Esophagus muscularis mucosa (tissue), 4 donors: ENCODE measurements around the gene HAGHL. TPM values are rescaled to one million over a fixed set of nuclear protein-coding genes. Genes with fewer than 3 reads are reported as not detected.

Experiments used
- DNase-seq: peaks from one replicate; pipeline ENCODE4 v3.0.0-alpha.2; 2017; ENCODE audit errors: extremely low spot score
- H3K27ac ChIP-seq, 4 donors: fragments of 200-600 bp; sonication (generic); replicated peaks in 1 of 4; 1 replicate in 3 of 4; 2 replicates in 1 of 4; pipeline ENCODE4 v1.5.1; 2016 to 2019; ENCODE audit warnings: mild to moderate bottlenecking in 1 of 4
- H3K27me3 ChIP-seq, 4 donors: fragments of 200-600 bp; sonication (generic); one replicate each; pipeline versions ENCODE4 v1.5.1 to v1.6.0; 2016 to 2019
- H3K36me3 ChIP-seq, 4 donors: fragments of 200-600 bp; sonication (generic); one replicate each; pipeline ENCODE4 v1.5.1; 2016 to 2019
- H3K4me1 ChIP-seq, 4 donors: fragments of 200-600 bp; sonication (generic); one replicate each; pipeline ENCODE4 v1.5.1; 2016 to 2019
- H3K4me3 ChIP-seq, 4 donors: fragments of 200-600 bp; sonication (generic); 1 replicate in 2 of 4; 2 replicates in 2 of 4; pipeline ENCODE4 v1.5.1; 2016 to 2019; ENCODE audit warnings: mild to moderate bottlenecking in 4 of 4, moderate library complexity in 1 of 4
- H3K9me3 ChIP-seq, 4 donors: fragments of 200-600 bp; sonication (generic); 1 replicate in 3 of 4; 2 replicates in 1 of 4; pipeline ENCODE4 v1.5.1; 2016 to 2019
- CTCF ChIP-seq, 3 experiments: fragments of 200-600 bp in 2 of 3; fragments of 450-650 bp in 1 of 3; sonication (generic) in 2 of 3; IDR thresholded peaks; one replicate each; pipeline ENCODE4 v1.5.1; 2017 to 2019; ENCODE audit warnings: antibody characterized with exemption in 3 of 3, mild to moderate bottlenecking in 2 of 3, moderate library complexity in 1 of 3
- EP300 ChIP-seq: sonication (generic); formaldehyde crosslinking; IDR thresholded peaks from one replicate; pipeline ENCODE4 v1.6.1; 2017; ENCODE audit warnings: antibody characterized with exemption
- POLR2A ChIP-seq: fragments of 450-650 bp; IDR thresholded peaks from one replicate; pipeline ENCODE4 v1.6.1; 2017; ENCODE audit warnings: antibody characterized with exemption, moderate library complexity, mild to moderate bottlenecking, low read depth
- POLR2AphosphoS5 ChIP-seq, 2 donors: sonication (generic); formaldehyde crosslinking; IDR thresholded peaks; one replicate each; pipeline ENCODE4 v1.6.1; 2017; ENCODE audit warnings: antibody characterized with exemption in 2 of 2
- WGBS: methylation state at CpG from one replicate; pipeline ENCODE4 v1.1.5; 2018; 5-methylcytosine and 5-hydroxymethylcytosine counted together
- intact Hi-C: fragments of 100-400 bp; cut with DNase I; formaldehyde crosslinking; loops from one replicate; pipeline ENCODE4 v1.15.1; 2023
- total RNA-seq, 4 donors: library from RNA; depleted of rRNA; stranded (reverse); fragments of >200 nt; gene quantifications; one replicate each; pipeline versions ENCODE4 v1.1.0 to v1.2.1, GENCODE V29; 2016

HAGHL gene
- total RNA-seq, 4 donors from 2014 or later, result 1.7 to 5.6 (median 4.5) TPM

GRCh38 chr16:682493-683395, 44.2 kb upstream of the HAGHL start:
- peak overlapping the region in 3 of 4 donors; percentile 72 to 80 (median 80) for H3K4me3 ChIP-seq
- no peaks in the 10 kb centered on the region for H3K9me3 ChIP-seq
- H3K27me3 ChIP-seq, result no peaks in the 10 kb centered on the region
- peaks cover 55 to 78% (median 64%) of the 10 kb centered on the region in 4 donors for H3K4me1 ChIP-seq
- peaks cover 21 to 49% (median 39%) of the 10 kb centered on the region in 4 donors for H3K36me3 ChIP-seq
- intact Hi-C loops, result no loop called here
- TF ChIP-seq EP300 (no peak), POLR2AphosphoS5 (IDR thresholded peaks at IDR 0.05) (no peak), POLR2A (no peak), CTCF (IDR thresholded peaks at IDR 0.05) (no peak)
- no peak for DNase-seq
- H3K27ac ChIP-seq, result peak overlapping the region in 1 of 4 donors; percentile 87
- 82% methylated on average over 21 of the region's 36 CpGs for WGBS

- no peaks in the 10 kb centered on the region for H3K9me3 ChIP-seq
- 28% methylated on average over 25 of the region's 57 CpGs for WGBS
- peak overlapping the region; percentile 72 to 80 (median 79) for H3K4me3 ChIP-seq
- intact Hi-C loops, result no loop called here
- H3K4me1 ChIP-seq, result peaks cover 59 to 86% (median 69%) of the 10 kb centered on the region in 4 donors
- peaks cover 21 to 52% (median 40%) of the 10 kb centered on the region in 4 donors for H3K36me3 ChIP-seq
- TF ChIP-seq EP300, result no peak
- TF ChIP-seq CTCF (IDR thresholded peaks at IDR 0.05), result no peak
- TF ChIP-seq POLR2AphosphoS5 (IDR thresholded peaks at IDR 0.05), result no peak
- no peak for TF ChIP-seq POLR2A
- H3K27ac ChIP-seq, result peak overlapping the region; percentile 73 to 87 (median 80)
- no peak for DNase-seq
- no peaks in the 10 kb centered on the region for H3K27me3 ChIP-seq
These were observed 43.4 kb upstream of the HAGHL start for GRCh38 chr16:683396-684070.

GRCh38 chr16:684071-684794, 42.7 kb upstream of the HAGHL start, which contains the start of gene JMJD8:
JMJD8 (minus strand) TSS chr16:684334; CDS start chr16:684319, 15 bp downstream.
- peak within 1 kb of the TSS; percentile 73 to 87 (median 80) for H3K27ac ChIP-seq
- H3K36me3 ChIP-seq, result peaks cover 21 to 52% (median 40%) of the 10 kb centered on the region in 4 donors
- peaks cover 62 to 89% (median 71%) of the 10 kb centered on the region in 4 donors for H3K4me1 ChIP-seq
- H3K27me3 ChIP-seq, result no peaks in the 10 kb centered on the region
- peak within 1 kb of the TSS; percentile 72 to 80 (median 79) for H3K4me3 ChIP-seq
- TF ChIP-seq POLR2AphosphoS5 (IDR thresholded peaks at IDR 0.05) (peak; percentile 86 to 94), POLR2A (peak; percentile 25), EP300 (no peak), CTCF (IDR thresholded peaks at IDR 0.05) (peak in 1 of 3 experiments; percentile 18)
- intact Hi-C loops, result no loop called here
- DNase-seq, result peak; percentile 97
- 1% methylated on average over 28 of the region's 91 CpGs for WGBS
- no peaks in the 10 kb centered on the region for H3K9me3 ChIP-seq

- Histone ChIP-seq H3K4me3 (peak overlapping the region; percentile 72 to 80 (median 79)), H3K27ac (peak overlapping the region; percentile 73 to 87 (median 80)), H3K9me3 (no peaks in the 10 kb centered on the region), H3K36me3 (peaks cover 21 to 52% (median 40%) of the 10 kb centered on the region in 4 donors), H3K27me3 (no peaks in the 10 kb centered on the region), H3K4me1 (peaks cover 64 to 94% (median 72%) of the 10 kb centered on the region in 4 donors)
- DNase-seq, result no peak
- 94% methylated on average over 53 of the region's 61 CpGs for WGBS
- intact Hi-C loops, result no loop called here
- no peak for TF ChIP-seq POLR2A
- TF ChIP-seq CTCF (IDR thresholded peaks at IDR 0.05), result no peak
- TF ChIP-seq EP300, result no peak
- no peak for TF ChIP-seq POLR2AphosphoS5 (IDR thresholded peaks at IDR 0.05)
These were observed 41.8 kb upstream of the HAGHL start for GRCh38 chr16:684961-685696.
